Measurements from ENCODE around the gene CREBZF.
"Not testable (repeated sequence)": the region's sequence is repeated elsewhere in the genome, so short reads cannot be mapped to it uniquely, and the experiment has no call there.

The CREBZF gene

DNA sequence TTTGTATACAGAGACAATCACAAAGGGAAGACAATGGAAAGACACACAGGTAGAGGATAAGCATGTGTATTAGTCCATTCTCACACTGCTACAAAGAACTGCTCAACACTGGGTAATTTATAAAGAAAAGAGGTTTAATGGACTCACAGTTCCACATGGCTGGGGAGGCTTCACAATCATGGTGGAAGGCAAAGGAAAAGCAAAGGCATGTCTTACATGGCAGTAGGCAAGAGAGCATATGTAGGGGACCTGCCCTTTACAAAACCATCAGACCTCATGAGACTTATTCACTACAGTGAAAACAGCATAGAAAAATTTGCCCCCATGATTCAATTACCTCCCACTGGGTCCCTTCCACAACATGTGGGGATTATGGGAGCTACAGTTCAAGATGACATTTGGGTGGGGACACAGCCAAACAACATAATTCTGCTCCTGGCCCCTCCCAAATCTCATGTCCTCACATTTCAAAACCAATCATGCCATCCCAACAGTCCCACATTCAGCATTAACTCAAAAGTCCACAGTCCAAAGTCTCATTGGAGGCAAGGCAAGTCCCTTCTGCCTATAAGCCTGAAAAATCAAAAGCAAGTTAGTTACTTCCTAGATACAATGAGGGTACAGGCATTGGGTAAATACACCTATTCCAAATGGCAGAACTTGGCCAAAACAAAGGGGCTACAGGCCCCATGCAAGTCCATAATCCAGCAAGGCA is 6.2 kb upstream of the CREBZF start:
- not testable (repeated sequence) for DNase-seq

DNA sequence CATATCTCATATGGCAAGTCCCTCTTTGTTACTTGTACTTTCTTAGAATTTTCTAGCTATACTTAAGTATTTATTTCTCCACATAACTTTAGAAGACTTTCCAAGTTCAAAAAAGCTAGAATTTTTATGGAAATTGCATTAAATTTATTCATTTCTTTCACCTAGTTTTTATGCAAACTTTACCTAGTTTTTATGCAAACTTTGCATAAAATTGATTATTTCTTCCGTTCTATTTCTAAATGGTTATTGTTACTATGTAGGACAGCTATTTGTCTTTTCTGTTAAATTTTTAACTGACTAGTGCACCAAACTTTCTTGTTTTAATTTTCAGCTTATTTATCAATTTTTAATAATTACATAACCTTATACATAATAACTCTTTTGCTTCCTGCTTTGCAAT is 3.2 kb upstream of the CREBZF start:
- DNase-seq = no peak

GRCh38 chr11:85666687-85667086 is 1.8 kb upstream of the CREBZF start:
- DNase-seq = no peak

GRCh38 chr11:85665733-85666132 is 804 bp upstream of the CREBZF start:
- no peak for DNase-seq

- DNase-seq = peak; percentile 35 to 38
Measured at GRCh38 chr11:85663753-85664614, 945 bp downstream of the CREBZF start.

- DNase-seq = no peak
Measured at GRCh38 chr11:85663080-85663752, 1.7 kb downstream of the CREBZF start.

- no peak for DNase-seq
Measured at GRCh38 chr11:85661972-85662664, 2.8 kb downstream of the CREBZF start.

GRCh38 chr11:85658180-85658579 is 6.7 kb downstream of the CREBZF start:
- no peak for DNase-seq

GRCh38 chr11:85656777-85657176 is 8.2 kb downstream of the CREBZF start:
- no peak for DNase-seq

GRCh38 chr11:85654343-85654742 is 10.6 kb downstream of the CREBZF start:
- not testable (repeated sequence) for DNase-seq

DNA sequence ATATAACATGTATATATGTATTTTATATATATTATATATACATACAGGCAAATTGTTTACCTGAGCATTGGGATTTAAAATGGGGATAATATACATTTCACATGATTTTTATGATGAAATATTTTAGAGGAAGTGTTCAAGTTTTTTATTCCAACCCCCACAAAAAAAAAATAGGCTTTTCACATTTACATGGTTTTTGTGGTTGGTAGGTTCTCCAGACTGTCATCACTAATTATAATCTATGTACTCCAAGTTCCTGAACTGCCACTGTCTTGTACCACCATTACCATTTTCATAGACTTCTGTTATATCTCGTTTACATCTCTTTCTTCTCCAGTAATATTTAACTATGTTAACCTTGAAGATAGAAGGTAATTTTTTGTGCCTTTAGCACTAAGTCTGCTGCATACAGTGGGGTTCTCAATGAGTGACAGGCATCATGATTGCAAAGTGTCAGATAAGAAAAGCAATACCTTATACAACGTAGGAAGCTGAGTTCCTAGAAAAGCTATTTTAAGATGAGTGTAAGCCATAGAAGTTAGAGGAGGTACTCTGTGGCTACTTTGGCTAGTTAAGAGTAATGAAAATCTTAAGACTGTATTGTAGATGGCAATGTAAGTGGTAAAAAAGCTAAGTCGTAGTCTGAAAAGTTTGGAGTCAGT is 12.0 kb downstream of the CREBZF start:
- DNase-seq = no peak

GRCh38 chr11:85651118-85651517 is 13.8 kb downstream of the CREBZF start:
- no peak for DNase-seq

- peak; percentile 73 to 78 for DNase-seq
Measured at GRCh38 chr11:85647604-85648299, 17.2 kb downstream of the CREBZF start, which contains the start of gene TMEM126A. TSS of gene TMEM126A (plus strand) at chr11:85647967. CDS start at chr11:85650256, 2,289 bp downstream.

DNA sequence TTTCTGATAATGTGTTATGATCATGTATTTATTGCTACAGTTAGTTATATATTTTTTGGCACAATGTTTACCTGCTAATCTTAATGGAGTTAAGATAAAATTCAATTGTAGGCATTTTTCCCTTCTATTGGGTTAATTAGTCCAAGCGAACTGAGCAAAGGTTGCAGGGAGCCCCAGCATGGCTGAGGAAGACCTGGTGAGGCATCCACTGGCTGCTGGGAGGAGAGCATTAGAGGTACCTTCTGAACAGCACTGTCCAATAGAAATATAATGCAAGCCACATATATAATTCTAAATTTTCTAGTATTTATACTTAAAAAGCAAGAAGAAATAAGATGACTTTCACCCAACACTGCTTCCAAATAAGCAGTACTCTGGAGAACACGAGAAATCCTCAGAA is 17.9 kb downstream of the CREBZF start:
- DNase-seq = no peak

DNA sequence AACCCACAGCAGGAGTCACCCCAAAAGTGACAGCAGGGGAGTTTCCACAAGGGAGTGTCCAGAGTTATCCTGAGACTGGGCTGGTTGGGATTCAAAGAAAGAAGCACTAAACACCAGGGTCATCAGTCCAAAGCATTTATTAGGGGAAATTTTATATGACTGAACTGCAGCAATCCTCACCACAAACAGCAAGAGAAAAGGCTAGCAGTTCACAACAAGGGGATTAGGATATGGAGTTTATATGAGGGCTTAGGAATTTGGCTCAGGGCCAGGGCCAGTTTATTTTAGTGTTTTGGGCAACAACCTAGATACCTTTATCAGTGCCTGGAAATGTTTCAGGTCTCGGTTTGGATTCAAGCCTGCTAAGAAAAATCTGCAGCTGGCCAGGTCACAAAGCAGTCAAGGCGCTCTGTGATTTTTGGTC is 21.7 kb downstream of the CREBZF start:
- DNase-seq = no peak

DNA sequence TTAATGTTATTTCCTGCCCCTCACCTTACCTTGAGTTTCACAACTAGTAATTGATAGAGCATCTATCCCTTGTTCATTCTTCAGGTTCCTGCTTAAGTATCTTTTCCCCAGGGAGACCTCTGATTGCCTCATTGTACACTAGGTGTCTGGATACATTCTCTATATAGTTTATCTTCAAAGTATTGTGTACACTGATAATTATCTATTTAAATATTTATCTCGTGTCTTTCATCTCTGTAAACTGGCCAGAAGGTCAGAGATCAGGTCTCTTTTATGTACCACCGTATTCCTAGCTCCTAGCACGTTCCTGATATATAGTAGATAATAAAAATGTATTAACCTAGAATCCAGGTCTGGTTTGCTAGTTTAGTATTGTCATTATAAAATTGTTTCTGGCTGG is 30.2 kb downstream of the CREBZF start:
- no peak for DNase-seq

DNA sequence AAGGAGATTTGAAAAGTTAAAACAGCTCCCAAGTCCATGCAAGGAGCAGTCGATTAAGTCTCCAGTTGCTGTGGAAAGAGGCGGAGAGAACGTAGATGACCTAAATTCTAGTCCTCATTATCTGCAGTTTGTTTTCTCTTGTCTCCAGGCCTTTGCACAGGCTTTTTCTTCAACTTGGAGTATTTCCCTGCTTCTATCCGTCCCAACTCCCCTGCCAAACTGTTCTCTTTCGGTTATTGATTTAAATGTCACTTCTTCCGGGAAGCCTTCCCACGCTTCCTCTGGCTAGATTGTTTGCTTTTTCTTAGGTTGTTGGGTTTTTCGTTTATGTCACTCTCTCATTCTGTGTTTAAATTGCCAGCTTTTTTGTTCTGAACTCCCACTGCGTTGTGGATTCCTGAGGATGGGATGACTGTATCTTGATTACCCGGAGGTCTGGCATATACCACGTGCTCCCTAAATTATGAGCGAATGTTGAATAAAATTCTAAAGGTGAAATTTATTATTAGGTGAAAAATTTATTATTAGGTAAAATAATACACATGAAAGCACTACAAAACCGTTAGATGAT is 36.1 kb downstream of the CREBZF start:
- no peak for DNase-seq

- peak; percentile 86 to 98 for DNase-seq
Measured at GRCh38 chr11:85627998-85628770, 36.7 kb downstream of the CREBZF start, which contains the start of gene TMEM126B. TSS of gene TMEM126B (plus strand) at chr11:85628593. CDS start at chr11:85628608, 15 bp downstream.

DNA sequence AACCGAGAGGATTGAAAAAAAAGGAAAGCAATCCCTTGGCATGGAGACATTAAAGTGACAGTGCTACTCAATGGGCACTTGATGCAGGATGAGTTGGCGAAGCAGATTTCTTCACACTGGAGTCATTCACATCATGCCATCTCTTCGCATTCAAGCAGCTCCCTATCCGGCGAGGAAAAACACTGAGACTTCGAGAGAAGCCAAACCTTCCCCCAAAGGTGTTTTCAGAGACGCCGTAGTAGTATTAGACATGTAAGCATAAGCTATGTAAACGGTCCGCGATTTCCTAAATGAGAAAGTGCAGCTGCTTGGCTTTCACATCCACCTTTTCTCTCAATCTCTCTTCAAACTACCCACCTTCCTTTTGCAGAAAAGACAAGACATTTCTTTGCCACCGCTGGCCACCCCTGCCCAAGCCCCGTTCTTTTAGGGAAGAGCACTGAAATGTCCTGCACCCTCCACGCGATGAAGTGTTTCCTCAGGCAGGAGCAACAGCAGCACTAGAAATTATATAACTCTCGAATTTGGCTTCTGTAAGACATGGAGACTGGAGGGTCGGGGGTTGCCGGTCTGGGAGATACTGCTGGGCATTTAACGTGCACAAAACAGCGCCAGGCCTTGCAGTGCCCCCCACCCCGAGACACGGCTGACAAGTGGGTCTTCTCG is 37.5 kb downstream of the CREBZF start, which contains the start of gene DLG2:
DLG2 (minus strand) TSS at position 13 of the 666 bp plus-strand sequence.
- peak in 1 of 2 experiments; percentile 47 for DNase-seq

DNA sequence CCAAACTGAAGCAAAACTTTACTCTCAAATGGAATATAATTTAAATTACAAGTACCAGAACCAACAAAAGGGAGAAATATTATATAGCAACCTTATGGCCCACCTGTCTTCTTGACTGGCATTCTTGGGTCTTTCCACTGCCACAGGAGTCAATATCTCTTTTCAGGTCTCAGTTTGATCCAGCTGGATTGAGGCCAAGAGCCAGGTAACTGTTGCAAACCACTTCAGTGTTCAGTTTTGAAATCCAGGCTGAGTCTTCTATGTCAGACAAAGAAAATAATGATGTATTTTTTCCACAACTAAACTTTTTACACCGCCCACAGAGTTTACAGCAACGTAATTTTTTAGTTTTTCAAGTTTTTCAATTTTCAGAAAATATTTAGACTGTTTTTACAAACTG is 38.4 kb downstream of the CREBZF start:
- DNase-seq = no peak
